ENCODE data around the gene ARHGDIB. TPM values are rescaled to one million over a fixed set of nuclear protein-coding genes. Genes with fewer than 3 reads are reported as not detected.
A peak's percentile ranks its signal among the peaks of the same experiment; 100 is the strongest.

Gene ARHGDIB
- total and polyA plus RNA-seq, 10 of the 15 experiments (the other 5 are each of a cell fraction or from before 2014, with no cell fraction given) = 796 to 2,849 (median 1,346) TPM

DNA sequence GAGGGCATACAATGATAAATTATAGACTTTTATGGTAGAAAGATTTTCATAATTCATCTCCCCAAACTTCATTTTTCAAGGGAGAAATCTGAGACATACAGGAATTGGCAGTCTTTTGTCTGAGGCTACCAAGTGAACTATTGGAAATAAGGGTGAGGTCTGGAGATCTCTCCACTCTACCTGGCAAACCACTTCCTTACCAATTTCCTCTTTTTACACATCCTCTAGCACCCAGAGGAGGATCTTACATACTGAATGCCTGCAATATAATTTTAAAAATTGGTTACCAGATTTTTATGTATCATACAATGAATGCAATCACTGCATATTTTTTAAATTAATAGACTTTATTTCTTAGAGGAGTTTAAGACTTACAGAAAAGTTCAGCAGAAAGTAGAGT, 18.1 kb upstream of the ARHGDIB start:
- Histone ChIP-seq H3K79me2 (ENCODE audit: control insufficient read depth, insufficient read depth, low read length) (no peaks in the 10 kb centered on the region), H2AFZ (ENCODE audit: control insufficient read depth, low read depth, low read length) (no peak overlapping the region), H3K4me2 (ENCODE audit: control insufficient read depth, insufficient read depth) (no peak overlapping the region), H3K9ac (ENCODE audit: control insufficient read depth, insufficient read depth, low read length) (no peak overlapping the region), H3K9me3 (replicated peaks; ENCODE audit: control insufficient read depth, insufficient read depth, low read length) (no peaks in the 10 kb centered on the region; the same call in 2 of the 3 replicates), H3K36me3 (ENCODE audit: control insufficient read depth in 2 of 2, insufficient read depth in 2 of 2, low read length in 1 of 2) (no peaks in the 10 kb centered on the region), H3K4me1 (ENCODE audit: control insufficient read depth, insufficient read depth, low read length) (peaks cover 11% of the 10 kb centered on the region), H3K4me3 (no peak overlapping the region), H4K20me1 (ENCODE audit: control insufficient read depth, insufficient read depth) (no peaks in the 10 kb centered on the region), H3K27me3 (replicated peaks in 1 of 2; ENCODE audit: control insufficient read depth in 2 of 2, insufficient read depth in 2 of 2, low read length in 1 of 2) (no peaks in the 10 kb centered on the region), H3K27ac (ENCODE audit: control insufficient read depth, insufficient read depth) (no peak overlapping the region)
- RAD21 ChIA-PET (ENCODE audit: unreplicated experiment) = no interaction called here
- DNase-seq (ENCODE audit: low read depth, low spot score) (no peak), ATAC-seq (peak; percentile 40; the same call in 1 of the 3 replicates), FAIRE-seq (no peak)
- CTCF ChIA-PET = interaction anchor here (1.4 kb wide), 2 partner anchors 17 to 31 kb away, joined by 3 read pairs; no protein-coding TSS in a partner anchor
- POLR2A ChIA-PET = interaction anchor here (1.3 kb wide), 1 partner anchor 23 kb away, joined by 4 read pairs; no protein-coding TSS in a partner anchor
- TF ChIP-seq SPI1 (IDR thresholded peaks at IDR 0.05; ENCODE audit: borderline replicate concordance, insufficient read depth, low read depth, low read length) (0 out of 2 replicates have a peak, but pooled peaks have one; percentile 11), PML (IDR thresholded peaks at IDR 0.05; ENCODE audit: low read length) (no peak)
- intact Hi-C loops (cut with micrococcal nuclease; ENCODE audit: unreplicated experiment) = no loop called here
- no TSS peak for BruUV-seq (replicated peaks)
- SMC1A ChIA-PET (ENCODE audit: uncharacterized antibody, unreplicated experiment) = interaction anchor here (1.1 to 2.7 kb wide), 5 partner anchors 11 to 35 kb away, joined by 3 to 14 read pairs (median 7); partner anchors contain the start of gene ARHGDIB
- in situ Hi-C loops (cut with MboI) = no loop called here

- no peak for ATAC-seq
- no peak overlapping the region for H3K27ac ChIP-seq (ENCODE audit: control insufficient read depth, insufficient read depth)
- no peaks in the 10 kb centered on the region for H3K27me3 ChIP-seq (replicated peaks in 1 of 2; ENCODE audit: control insufficient read depth in 2 of 2, insufficient read depth in 2 of 2, low read length in 1 of 2)
- RAD21 ChIA-PET (ENCODE audit: unreplicated experiment) = interaction anchor here (1.0 kb wide), 1 partner anchor 39 kb away, joined by 3 read pairs; no protein-coding TSS in a partner anchor
- H3K36me3 ChIP-seq (ENCODE audit: control insufficient read depth in 2 of 2, insufficient read depth in 2 of 2, low read length in 1 of 2) = no peaks in the 10 kb centered on the region
- CTCF ChIA-PET = interaction anchor here (0.9 kb wide), 1 partner anchor 10 kb away, joined by 3 read pairs; no protein-coding TSS in a partner anchor
- BruUV-seq (replicated peaks) = no TSS peak
- H3K4me1 ChIP-seq (ENCODE audit: control insufficient read depth, insufficient read depth, low read length) = peaks cover 5% of the 10 kb centered on the region; the same call in 1 of the 2 replicates
- H4K20me1 ChIP-seq (ENCODE audit: control insufficient read depth, insufficient read depth) = no peaks in the 10 kb centered on the region
- intact Hi-C loops (cut with micrococcal nuclease; ENCODE audit: unreplicated experiment) = no loop called here
- whole genome bisulfite sequencing (ENCODE audit: insufficient coverage, insufficient replicate concordance, low lambda C conversion rate, missing lambda C conversion rate) = 91% methylated on average over 3 of the region's 3 CpGs
- SMC1A ChIA-PET (ENCODE audit: uncharacterized antibody, unreplicated experiment) = interaction anchor here (1.2 kb wide), 1 partner anchor 40 kb away, joined by 3 read pairs; no protein-coding TSS in a partner anchor
- no peaks in the 10 kb centered on the region; the same call in 2 of the 3 replicates for H3K9me3 ChIP-seq (replicated peaks; ENCODE audit: control insufficient read depth, insufficient read depth, low read length)
- POLR2A ChIA-PET = no interaction called here
- no peaks in the 10 kb centered on the region for H3K79me2 ChIP-seq (ENCODE audit: control insufficient read depth, insufficient read depth, low read length)
- in situ Hi-C loops (cut with MboI) = no loop called here
- no peak overlapping the region for H3K4me2 ChIP-seq (ENCODE audit: control insufficient read depth, insufficient read depth)
- FAIRE-seq = no peak
- H2AFZ ChIP-seq (ENCODE audit: control insufficient read depth, low read depth, low read length) = no peak overlapping the region
- H3K4me3 ChIP-seq = no peak overlapping the region
- DNase-seq (ENCODE audit: low read depth, low spot score) = no peak
- H3K9ac ChIP-seq (ENCODE audit: control insufficient read depth, insufficient read depth, low read length) = no peak overlapping the region
- no peak for TF ChIP-seq POU2F2 (IDR thresholded peaks at IDR 0.05; ENCODE audit: borderline replicate concordance, low read depth, low read length)
- TF ChIP-seq WRNIP1 (IDR thresholded peaks at IDR 0.05; ENCODE audit: borderline replicate concordance, low read depth, low read length) = no peak
- TF ChIP-seq TCF12 (IDR thresholded peaks at IDR 0.05; ENCODE audit: low read depth, low read length) = no peak
- no peak for TF ChIP-seq IRF4 (IDR thresholded peaks at IDR 0.05; ENCODE audit: low read depth, low read length)
- TF ChIP-seq HSF1 (IDR thresholded peaks at IDR 0.05; ENCODE audit: low read depth, low read length) = no peak
- TF ChIP-seq RCOR1 (conservative IDR thresholded peaks at IDR 0.05; ENCODE audit: low read depth, low read length) = no peak
- TF ChIP-seq SP1 (IDR thresholded peaks at IDR 0.05; ENCODE audit: low read depth, low read length) = no peak
- TF ChIP-seq NFYB (IDR thresholded peaks at IDR 0.05; ENCODE audit: insufficient read depth, low read depth, low read length) = no peak
- TF ChIP-seq, protein P1, sequence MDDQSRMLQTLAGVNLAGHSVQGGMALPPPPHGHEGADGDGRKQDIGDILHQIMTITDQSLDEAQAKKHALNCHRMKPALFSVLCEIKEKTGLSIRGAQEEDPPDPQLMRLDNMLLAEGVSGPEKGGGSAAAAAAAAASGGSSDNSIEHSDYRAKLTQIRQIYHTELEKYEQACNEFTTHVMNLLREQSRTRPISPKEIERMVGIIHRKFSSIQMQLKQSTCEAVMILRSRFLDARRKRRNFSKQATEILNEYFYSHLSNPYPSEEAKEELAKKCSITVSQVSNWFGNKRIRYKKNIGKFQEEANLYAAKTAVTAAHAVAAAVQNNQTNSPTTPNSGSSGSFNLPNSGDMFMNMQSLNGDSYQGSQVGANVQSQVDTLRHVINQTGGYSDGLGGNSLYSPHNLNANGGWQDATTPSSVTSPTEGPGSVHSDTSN (IDR thresholded peaks at IDR 0.05; ENCODE audit: insufficient replicate concordance, low read depth, low read length) = no peak
- TF ChIP-seq ZNF217 (IDR thresholded peaks at IDR 0.05) = no peak
- TF ChIP-seq ATF7 (IDR thresholded peaks at IDR 0.05; ENCODE audit: low read depth) = no peak
- TF ChIP-seq BMI1 (IDR thresholded peaks at IDR 0.05; ENCODE audit: borderline replicate concordance) = no peak
Observed at GRCh38 chr12:14976658-14977057, 15.3 kb upstream of the ARHGDIB start.

All from GM12878 (cell line).